Heart left ventricle (tissue), 13 donors: ENCODE data around the gene NAA38.

ENCODE experiments used
- CTCF ChIP-seq, 12 donors: fragments of 200-600 bp; sonication (generic) in 4 of 12; IDR thresholded peaks; one replicate each; pipeline versions ENCODE4 v1.5.0 to v1.8.0; 2018 to 2022; ENCODE audit warnings: antibody characterized with exemption in 12 of 12, mild to moderate bottlenecking in 5 of 12
- POLR2A ChIP-seq, 2 donors: fragments of 450-650 bp; IDR thresholded peaks; one replicate each; pipeline ENCODE4 v1.6.1; 2017; ENCODE audit warnings: antibody characterized with exemption in 2 of 2, mild to moderate bottlenecking in 2 of 2, moderate library complexity in 2 of 2
- donor health status: ischemic (EF 13 %, LVEDD 7.1; RV severe dilation, severe dysfunction).
- donor health status: DM: no; HTN: yes; CAD: no.
- donor health status: DM: no; HTN: no; CAD: no.
- donor health status: ischemic (EF 25% LVEDD 6.9; RV normal size, moderate dysfunction).
- donor health status: ischemic (EF 25% LVEDD 5.7; RV mildly dilated, moderate dysfunction).
- donor health status: ischemic (EF 35%, LVEDD 5.7; RV mildly dilated, moderate dysfunction).
- donor health status: nonischemic (EF 11% LVEDD 7.7; RV severe dilation, severe dysfunction).
- donor health status: DM: yes; HTN: yes; CAD: no.
- donor health status: PGD.
- donor health status: ischemic (EF 29% LVEDD 5.4; RV normal size, mild dysfunction).
- donor health status: nonischemic (EF 23%, LVEDD 6.1; RV moderate dilation, normal function).

DNA sequence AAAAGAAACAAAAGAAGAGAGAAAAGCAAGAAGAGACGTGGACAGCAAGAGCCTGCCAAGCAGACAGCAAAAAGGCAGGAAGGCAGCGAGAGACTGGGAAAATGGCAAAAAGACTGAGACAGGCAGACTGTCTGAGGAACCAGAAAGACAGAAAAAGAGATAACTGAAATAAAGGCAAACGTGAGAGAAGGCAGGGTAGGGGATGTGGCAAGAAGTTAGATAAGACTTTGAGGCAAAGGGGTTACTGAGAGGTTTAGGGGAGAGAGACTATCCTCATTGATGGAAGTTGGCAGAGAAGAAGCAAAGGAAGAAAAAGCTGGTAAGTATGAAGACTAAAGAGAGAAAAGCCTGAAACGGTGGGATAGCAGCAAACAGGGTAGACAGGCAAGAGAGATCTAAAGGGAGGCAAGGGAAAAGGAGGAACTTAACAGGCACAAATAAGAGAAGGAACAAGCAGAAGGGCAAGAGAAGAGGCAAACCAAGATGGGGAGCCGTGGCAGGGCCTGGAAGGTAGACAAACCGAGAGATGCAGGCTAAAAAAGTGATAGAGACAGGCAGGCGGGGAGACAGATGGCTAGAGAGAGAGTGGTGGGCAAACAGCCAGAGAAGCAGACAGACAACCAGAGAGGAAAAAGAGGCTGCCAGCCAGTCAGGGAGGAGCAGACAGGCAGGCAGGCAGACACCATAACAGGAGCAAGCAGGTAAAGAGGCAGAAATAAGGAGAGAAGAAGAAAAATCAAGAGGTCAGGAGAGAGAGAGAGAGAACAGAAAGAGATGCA, 24.1 kb upstream of the NAA38 start:
- TF ChIP-seq CTCF (IDR thresholded peaks at IDR 0.05) (no peak), POLR2A (IDR thresholded peaks at IDR 0.05) (no peak)
